B cell (primary cell): ENCODE data around the gene EGLN3. TPM values are rescaled to one million over a fixed set of nuclear protein-coding genes. Genes with fewer than 3 reads are reported as not detected.

Experiments
- ATAC-seq: fragments of 200-7000 bp; cut with Tn5 transposase; one replicate; pipeline ENCODE4 v1.10.0; 2021; ENCODE audit warnings: low read depth, mild to moderate bottlenecking, moderate number of reproducible peaks, moderate library complexity
- CTCF ChIA-PET: fragments of 350-600 bp; sonication (Branson Sonifier 250); formaldehyde crosslinking; loops from one replicate; lab custom pipeline; 2021; ENCODE audit warnings: antibody characterized with exemption, inconsistent platforms; lab: Charles Lee
- POLR2A ChIA-PET: fragments of 350-600 bp; sonication (Branson Sonifier 250); formaldehyde crosslinking; loops from one replicate; lab custom pipeline; 2021; ENCODE audit warnings: antibody characterized with exemption; lab: Charles Lee
- DNase-seq: peaks from one replicate; pipeline ENCODE4 v3.0.0; 2013
- H2AFZ ChIP-seq: 2 replicates; pipeline ENCODE4 v1.6.1; 2012; ENCODE audit warnings: mild to moderate bottlenecking, low read depth, low read length; ENCODE audit not compliant: insufficient read depth, poor library complexity, severe bottlenecking
- H3K27ac ChIP-seq, 2 donors: 1 replicate in 1 of 2; 2 replicates in 1 of 2; pipeline ENCODE4 v1.5.1; 2012 to 2013; ENCODE audit warnings: low read length in 2 of 2, mild to moderate bottlenecking in 2 of 2, moderate library complexity in 1 of 2
- H3K27me3 ChIP-seq, 4 experiments: fragments of 200-600 bp in 1 of 4; sonication (generic) in 1 of 4; replicated peaks in 1 of 4; 1 replicate in 2 of 4; 2 replicates in 2 of 4; pipeline versions ENCODE4 v1.6.1 to v1.7.0; 2013 to 2016; ENCODE audit warnings: low read length in 3 of 4, mild to moderate bottlenecking in 2 of 4, mixed read lengths in 1 of 4, moderate library complexity in 1 of 4; ENCODE audit not compliant: insufficient read depth in 4 of 4, control insufficient read depth in 3 of 4; ENCODE audit errors: control extremely low read depth in 1 of 4
- H3K36me3 ChIP-seq, 2 experiments: replicated peaks in 1 of 2; 1 replicate in 1 of 2; 2 replicates in 1 of 2; pipeline versions ENCODE4 v1.6.1 to v1.7.1; 2013; ENCODE audit warnings: low read length in 1 of 2; ENCODE audit not compliant: insufficient read depth in 2 of 2, control insufficient read depth in 1 of 2; ENCODE audit errors: control extremely low read depth in 1 of 2, extremely low read depth in 1 of 2
- H3K4me1 ChIP-seq, 2 donors: fragments of 200-600 bp in 1 of 2; sonication (generic) in 1 of 2; 1 replicate in 1 of 2; 2 replicates in 1 of 2; pipeline versions ENCODE4 v1.5.1 to v1.6.1; 2013 to 2017; ENCODE audit warnings: low read length in 2 of 2; ENCODE audit not compliant: control insufficient read depth in 2 of 2, insufficient read depth in 2 of 2
- H3K4me2 ChIP-seq: replicated peaks from 2 replicates; pipeline ENCODE3; 2012; ENCODE audit warnings: mild to moderate bottlenecking, low read depth, low read length; ENCODE audit not compliant: poor library complexity, severe bottlenecking
- H3K4me3 ChIP-seq, 5 experiments: fragments of 200-600 bp in 1 of 5; sonication (generic) in 1 of 5; 1 replicate in 3 of 5; 2 replicates in 2 of 5; pipeline versions ENCODE4 v1.5.1 to v1.7.0; 2011 to 2016; ENCODE audit warnings: low read length in 4 of 5, mild to moderate bottlenecking in 4 of 5, low read depth in 2 of 5, control low read depth in 1 of 5, moderate library complexity in 1 of 5; ENCODE audit not compliant: insufficient read depth in 1 of 5; ENCODE audit errors: control extremely low read depth in 1 of 5, extremely low read depth in 1 of 5
- H3K79me2 ChIP-seq: fragments of 200-600 bp; sonication (generic); one replicate; pipeline ENCODE4 v1.6.0; 2016; ENCODE audit warnings: low read length; ENCODE audit not compliant: control insufficient read depth, insufficient read depth
- H3K9ac ChIP-seq: fragments of 200-600 bp; sonication (generic); 2 replicates; pipeline ENCODE4 v1.6.1; 2017; ENCODE audit warnings: mild to moderate bottlenecking, low read length, moderate library complexity
- H3K9me3 ChIP-seq, 3 donors: one replicate each; pipeline versions ENCODE4 v1.6.1 to v1.7.1; 2013; ENCODE audit warnings: low read length in 2 of 3; ENCODE audit not compliant: control insufficient read depth in 2 of 3, insufficient read depth in 1 of 3; ENCODE audit errors: control extremely low read depth in 1 of 3
- H4K20me1 ChIP-seq: 2 replicates; pipeline ENCODE4 v1.6.0; 2012; ENCODE audit warnings: mild to moderate bottlenecking, low read length; ENCODE audit not compliant: insufficient read depth, control insufficient read depth, poor library complexity, severe bottlenecking
- H3K27ac Mint-ChIP-seq: one replicate; pipeline ENCODE4 v1.8.0; 2021; ENCODE audit warnings: mixed read lengths
- H3K27me3 Mint-ChIP-seq: one replicate; pipeline ENCODE4 v1.8.0; 2021; ENCODE audit warnings: mixed read lengths
- H3K4me1 Mint-ChIP-seq: one replicate; pipeline ENCODE4 v1.8.0; 2021; ENCODE audit warnings: mixed read lengths
- H3K4me3 Mint-ChIP-seq: one replicate; pipeline ENCODE4 v1.8.0; 2021; ENCODE audit warnings: mixed read lengths
- H3K9me3 Mint-ChIP-seq: one replicate; pipeline ENCODE4 v1.8.0; 2022; ENCODE audit warnings: mixed read lengths; ENCODE audit not compliant: insufficient read depth
- EZH2 ChIP-seq: IDR thresholded peaks from 2 replicates; pipeline ENCODE4 v1.6.1; 2012; ENCODE audit warnings: borderline replicate concordance, low read depth, mild to moderate bottlenecking, moderate library complexity, low read length; ENCODE audit not compliant: insufficient read depth, poor library complexity, severe bottlenecking
- WGBS: methylation state at CpG from one replicate; pipeline ENCODE4 v1.1.5; 2013; ENCODE audit warnings: missing lambda C conversion rate; ENCODE audit not compliant: insufficient coverage; 5-methylcytosine and 5-hydroxymethylcytosine counted together
- intact Hi-C: fragments of 100-400 bp; cut with micrococcal nuclease; formaldehyde crosslinking; loops from one replicate; pipeline ENCODE4 v1.10.0; 2022
- polyA minus RNA-seq: library from RNA; depleted of rRNA, polyadenylated mRNA; stranded (reverse); fragments of >200 nt; gene quantifications from 2 replicates; pipeline ENCODE4 v1.2.3, GENCODE V29; 2012
- polyA plus RNA-seq: library from polyadenylated mRNA; depleted of rRNA; stranded (reverse); fragments of >200 nt; gene quantifications from 2 replicates; pipeline ENCODE4 v1.2.3, GENCODE V29; 2012
- total RNA-seq, 2 donors: library from RNA; stranded (reverse); fragments of 120-200 nt in 1 of 2; gene quantifications; 1 replicate in 1 of 2; 2 replicates in 1 of 2; pipeline versions ENCODE4 v1.2.3 to v1.2.4, GENCODE V29; 2013 to 2022
- TF ChIP-seq, protein P1 (sequence below): fragments of 200-600 bp; IDR thresholded peaks from one replicate; pipeline ENCODE4 v1.8.0; 2022; ENCODE audit warnings: antibody characterized with exemption, mild to moderate bottlenecking

EGLN3 gene
- total RNA-seq (0.69 and 1.5 TPM in 2 replicates), polyA plus RNA-seq (0.76 and 1.7 TPM in 2 replicates), polyA minus RNA-seq (0.43 and 0.78 TPM in 2 replicates)
- 3.7 TPM for total RNA-seq (2013)

DNA sequence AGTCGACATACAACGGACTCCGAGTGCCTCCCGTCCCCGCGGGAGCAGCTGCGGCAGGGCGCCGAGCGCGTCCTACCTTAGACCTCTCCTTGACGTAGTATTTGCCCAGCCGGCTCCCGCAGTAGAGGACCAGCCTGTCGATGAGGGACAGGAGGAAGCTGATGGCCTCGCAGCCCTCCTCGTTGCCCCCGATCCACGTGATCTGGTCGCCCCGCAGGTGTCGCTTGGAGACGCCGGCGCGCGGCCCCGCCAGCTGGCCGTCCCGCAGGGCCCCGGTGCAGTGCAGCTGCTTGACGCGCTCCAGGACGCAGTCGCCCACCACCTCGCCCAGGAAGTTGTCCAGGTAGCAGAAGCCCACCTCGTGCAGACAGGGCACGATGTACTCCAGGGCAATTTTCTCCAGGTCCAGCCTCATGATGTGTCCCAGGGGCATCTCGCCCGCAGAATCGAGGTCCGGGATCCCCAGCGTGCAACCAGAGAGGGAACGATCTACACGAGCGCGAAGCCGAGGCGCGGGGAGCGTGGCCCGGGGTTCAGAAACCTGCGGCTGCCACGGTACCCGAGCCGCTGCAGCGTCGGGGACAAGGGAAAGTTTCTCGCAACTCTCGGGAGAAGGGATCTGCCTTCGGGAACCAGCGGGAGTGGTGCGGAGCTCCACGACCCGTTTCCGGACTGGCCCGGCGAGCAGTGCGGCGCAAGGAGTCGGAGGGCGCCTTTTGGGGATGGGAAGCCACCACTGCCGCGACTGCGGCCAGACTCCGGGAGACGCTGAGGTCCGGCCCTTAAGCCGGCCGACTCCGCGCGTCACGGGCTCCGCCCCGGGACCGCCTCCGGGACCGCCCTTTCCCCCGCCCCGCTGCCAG lies at the start of gene EGLN3:
EGLN3 (minus strand) TSS at position 755 of the 863 bp plus-strand sequence; CDS start at position 433, 322 bp downstream.
- Histone ChIP-seq H3K9ac (peak within 1 kb of the TSS; percentile 54), H3K36me3 (no peaks in the 10 kb centered on the region), H3K27ac (no peak within 1 kb of the TSS), H2AFZ (peak within 1 kb of the TSS; percentile 60), H3K4me1 (peaks cover 10 to 18% of the 10 kb centered on the region in 2 donors), H3K4me3 (peak within 1 kb of the TSS; percentile 42 to 57 (median 55)), H3K9me3 (peaks cover 0 to 4% (median 0%) of the 10 kb centered on the region in 3 donors), H3K4me2 (peak within 1 kb of the TSS; percentile 76), H4K20me1 (no peaks in the 10 kb centered on the region), H3K27me3 (peaks cover 0 to 28% (median 17%) of the 10 kb centered on the region in 4 experiments), H3K79me2 (no peaks in the 10 kb centered on the region)
- intact Hi-C loops, result no loop called here
- ATAC-seq, result peak; percentile 45
- Mint-ChIP-seq H3K27ac (no peak within 1 kb of the TSS), H3K4me3 (peak within 1 kb of the TSS; percentile 76), H3K9me3 (no peaks in the 10 kb centered on the region), H3K27me3 (peaks cover 53% of the 10 kb centered on the region), H3K4me1 (peaks cover 15% of the 10 kb centered on the region)
- TF ChIP-seq, protein P1, sequence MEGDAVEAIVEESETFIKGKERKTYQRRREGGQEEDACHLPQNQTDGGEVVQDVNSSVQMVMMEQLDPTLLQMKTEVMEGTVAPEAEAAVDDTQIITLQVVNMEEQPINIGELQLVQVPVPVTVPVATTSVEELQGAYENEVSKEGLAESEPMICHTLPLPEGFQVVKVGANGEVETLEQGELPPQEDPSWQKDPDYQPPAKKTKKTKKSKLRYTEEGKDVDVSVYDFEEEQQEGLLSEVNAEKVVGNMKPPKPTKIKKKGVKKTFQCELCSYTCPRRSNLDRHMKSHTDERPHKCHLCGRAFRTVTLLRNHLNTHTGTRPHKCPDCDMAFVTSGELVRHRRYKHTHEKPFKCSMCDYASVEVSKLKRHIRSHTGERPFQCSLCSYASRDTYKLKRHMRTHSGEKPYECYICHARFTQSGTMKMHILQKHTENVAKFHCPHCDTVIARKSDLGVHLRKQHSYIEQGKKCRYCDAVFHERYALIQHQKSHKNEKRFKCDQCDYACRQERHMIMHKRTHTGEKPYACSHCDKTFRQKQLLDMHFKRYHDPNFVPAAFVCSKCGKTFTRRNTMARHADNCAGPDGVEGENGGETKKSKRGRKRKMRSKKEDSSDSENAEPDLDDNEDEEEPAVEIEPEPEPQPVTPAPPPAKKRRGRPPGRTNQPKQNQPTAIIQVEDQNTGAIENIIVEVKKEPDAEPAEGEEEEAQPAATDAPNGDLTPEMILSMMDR, result no peak
- TF ChIP-seq EZH2, result no peak
- WGBS, result 2% methylated on average over 91 of the region's 91 CpGs
- POLR2A ChIA-PET, result no interaction called here
- CTCF ChIA-PET, result no interaction called here
- DNase-seq, result peak; percentile 27

GRCh38 chr14:34000396-34000795 lies 49.5 kb upstream of the EGLN3 start:
- Histone ChIP-seq H3K4me3 (no peak overlapping the region), H3K36me3 (no peaks in the 10 kb centered on the region), H3K9me3 (peaks cover 0 to 2% (median 0%) of the 10 kb centered on the region in 3 donors), H3K4me1 (no peaks in the 10 kb centered on the region), H2AFZ (no peak overlapping the region), H3K27ac (no peak overlapping the region), H3K4me2 (no peak overlapping the region), H3K27me3 (no peaks in the 10 kb centered on the region), H3K79me2 (no peaks in the 10 kb centered on the region), H4K20me1 (no peaks in the 10 kb centered on the region), H3K9ac (no peak overlapping the region)
- H3K27ac Mint-ChIP-seq, result no peak overlapping the region
- H3K9me3 Mint-ChIP-seq, result no peaks in the 10 kb centered on the region
- ChIA-PET CTCF (no interaction called here), POLR2A (no interaction called here)
- TF ChIP-seq EZH2, result no peak
- TF ChIP-seq, protein P1, result no peak
- no peak overlapping the region for H3K4me3 Mint-ChIP-seq
- DNase-seq, result no peak
- no peaks in the 10 kb centered on the region for H3K4me1 Mint-ChIP-seq
- no peak for ATAC-seq
- 100% methylated on average over 4 of the region's 4 CpGs for WGBS
- H3K27me3 Mint-ChIP-seq, result peaks cover 4% of the 10 kb centered on the region
- intact Hi-C loops, result no loop called here
